Measurements from ENCODE around the gene ASTN2. TPM values are rescaled to one million over a fixed set of nuclear protein-coding genes. Genes with fewer than 3 reads are reported as not detected.

The ASTN2 gene
- total RNA-seq, 2 donors from 2014 or later = 113 to 153 TPM

DNA sequence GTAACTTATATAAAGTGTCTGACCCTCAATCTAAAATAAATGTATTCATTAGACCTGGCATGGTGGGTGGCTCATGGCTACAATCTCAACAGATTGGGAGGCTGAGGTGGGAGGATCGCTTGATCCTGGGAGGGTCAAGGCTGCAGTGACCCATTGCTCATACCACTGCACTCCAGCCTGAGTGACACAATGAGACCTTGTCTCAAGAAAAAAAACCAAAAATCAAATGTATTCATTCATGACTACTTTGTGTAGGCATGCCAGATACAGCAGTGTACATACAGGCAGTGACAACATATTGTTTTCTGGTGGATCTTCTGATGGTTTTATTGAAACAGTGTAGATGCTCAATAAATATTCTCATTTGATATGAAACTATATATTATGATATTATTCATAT is 526.8 kb downstream of the ASTN2 start:
- Histone ChIP-seq H3K27me3 (replicated peaks; ENCODE audit: insufficient read depth) (no peaks in the 10 kb centered on the region), H3K4me1 (replicated peaks) (no peaks in the 10 kb centered on the region), H3K36me3 (no peaks in the 10 kb centered on the region), H3K4me3 (no peak overlapping the region), H3K27ac (no peak overlapping the region), H3K9me3 (no peaks in the 10 kb centered on the region)
- DNase-seq (ENCODE audit: low spot score) = no peak
- no peak for TF ChIP-seq POLR2AphosphoS5 (IDR thresholded peaks at IDR 0.05)
- intact Hi-C loops (cut with DNase I) = no loop called here
- 100% methylated on average over 1 of the region's 1 CpG for WGBS

GRCh38 chr9:116883676-116884075 is 531.2 kb downstream of the ASTN2 start:
- Histone ChIP-seq H3K9me3 (no peaks in the 10 kb centered on the region), H3K4me3 (no peak overlapping the region), H3K27me3 (replicated peaks; ENCODE audit: insufficient read depth) (no peaks in the 10 kb centered on the region), H3K36me3 (no peaks in the 10 kb centered on the region), H3K27ac (no peak overlapping the region), H3K4me1 (replicated peaks) (no peaks in the 10 kb centered on the region)
- WGBS = 100% methylated on average over 1 of the region's 1 CpG
- DNase-seq (ENCODE audit: low spot score) = no peak
- intact Hi-C loops (cut with DNase I) = no loop called here
- TF ChIP-seq POLR2AphosphoS5 (IDR thresholded peaks at IDR 0.05) = no peak
- TF ChIP-seq, protein P1, sequence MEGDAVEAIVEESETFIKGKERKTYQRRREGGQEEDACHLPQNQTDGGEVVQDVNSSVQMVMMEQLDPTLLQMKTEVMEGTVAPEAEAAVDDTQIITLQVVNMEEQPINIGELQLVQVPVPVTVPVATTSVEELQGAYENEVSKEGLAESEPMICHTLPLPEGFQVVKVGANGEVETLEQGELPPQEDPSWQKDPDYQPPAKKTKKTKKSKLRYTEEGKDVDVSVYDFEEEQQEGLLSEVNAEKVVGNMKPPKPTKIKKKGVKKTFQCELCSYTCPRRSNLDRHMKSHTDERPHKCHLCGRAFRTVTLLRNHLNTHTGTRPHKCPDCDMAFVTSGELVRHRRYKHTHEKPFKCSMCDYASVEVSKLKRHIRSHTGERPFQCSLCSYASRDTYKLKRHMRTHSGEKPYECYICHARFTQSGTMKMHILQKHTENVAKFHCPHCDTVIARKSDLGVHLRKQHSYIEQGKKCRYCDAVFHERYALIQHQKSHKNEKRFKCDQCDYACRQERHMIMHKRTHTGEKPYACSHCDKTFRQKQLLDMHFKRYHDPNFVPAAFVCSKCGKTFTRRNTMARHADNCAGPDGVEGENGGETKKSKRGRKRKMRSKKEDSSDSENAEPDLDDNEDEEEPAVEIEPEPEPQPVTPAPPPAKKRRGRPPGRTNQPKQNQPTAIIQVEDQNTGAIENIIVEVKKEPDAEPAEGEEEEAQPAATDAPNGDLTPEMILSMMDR (IDR thresholded peaks at IDR 0.05) = no peak
- TF ChIP-seq POLR2A (IDR thresholded peaks at IDR 0.05) = no peak

DNA sequence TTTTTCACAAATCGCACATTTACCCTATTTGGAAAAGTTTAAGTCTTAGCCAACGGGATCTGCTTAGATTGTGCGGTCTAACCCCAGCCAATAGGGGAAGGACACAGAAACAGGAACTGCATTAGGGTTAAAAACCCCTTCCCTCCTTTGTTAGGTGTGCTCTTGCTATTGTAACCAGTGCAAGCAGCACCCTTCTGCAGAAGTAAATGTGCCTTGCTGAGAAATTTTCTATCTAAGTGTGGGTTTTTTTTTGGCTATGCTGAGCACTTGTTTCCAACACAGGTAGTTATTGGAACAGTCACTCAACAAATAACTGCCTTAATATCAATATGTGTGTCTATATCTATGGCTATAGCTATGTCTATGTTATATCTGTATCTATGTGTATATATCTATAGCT is 537.8 kb downstream of the ASTN2 start:
- no peaks in the 10 kb centered on the region for H3K36me3 ChIP-seq
- H3K27me3 ChIP-seq (replicated peaks; ENCODE audit: insufficient read depth) = no peaks in the 10 kb centered on the region
- no peaks in the 10 kb centered on the region for H3K4me1 ChIP-seq (replicated peaks)
- H3K9me3 ChIP-seq = no peaks in the 10 kb centered on the region
- H3K27ac ChIP-seq = no peak overlapping the region
- TF ChIP-seq POLR2AphosphoS5 (IDR thresholded peaks at IDR 0.05) (no peak), POLR2A (IDR thresholded peaks at IDR 0.05) (no peak)
- TF ChIP-seq, protein P1 (IDR thresholded peaks at IDR 0.05) = no peak
- 96% methylated on average over 3 of the region's 3 CpGs for WGBS
- no peak overlapping the region for H3K4me3 ChIP-seq
- intact Hi-C loops (cut with DNase I) = no loop called here
- DNase-seq (ENCODE audit: low spot score) = no peak

DNA sequence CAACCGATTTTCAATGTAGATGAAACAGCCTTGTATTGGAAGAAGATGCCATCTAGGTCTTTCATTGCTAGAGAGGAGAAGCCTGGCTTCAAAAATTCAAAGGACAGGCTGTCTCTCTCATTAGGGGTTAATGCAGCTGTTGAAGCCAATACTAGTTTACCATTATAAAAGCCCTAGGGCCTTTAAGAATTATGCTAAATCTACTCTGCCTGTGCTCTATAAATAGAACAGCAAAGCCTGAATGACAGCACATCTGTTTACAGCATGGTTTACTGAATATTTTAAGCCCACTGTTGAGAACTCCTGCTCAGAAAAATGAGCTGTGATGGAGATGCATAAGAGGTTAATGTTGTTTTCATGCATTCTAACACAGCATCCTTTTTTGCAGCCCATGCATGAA is 539.3 kb downstream of the ASTN2 start:
- H3K4me3 ChIP-seq = no peak overlapping the region
- WGBS = 68% methylated on average over 1 of the region's 1 CpG
- H3K36me3 ChIP-seq = no peaks in the 10 kb centered on the region
- no peaks in the 10 kb centered on the region for H3K27me3 ChIP-seq (replicated peaks; ENCODE audit: insufficient read depth)
- no peaks in the 10 kb centered on the region for H3K4me1 ChIP-seq (replicated peaks)
- no peak for DNase-seq (ENCODE audit: low spot score)
- TF ChIP-seq POLR2A (IDR thresholded peaks at IDR 0.05) (no peak), POLR2AphosphoS5 (IDR thresholded peaks at IDR 0.05) (no peak)
- TF ChIP-seq, protein P1 (IDR thresholded peaks at IDR 0.05) = no peak
- H3K27ac ChIP-seq = no peak overlapping the region
- intact Hi-C loops (cut with DNase I) = no loop called here
- no peaks in the 10 kb centered on the region for H3K9me3 ChIP-seq

DNA sequence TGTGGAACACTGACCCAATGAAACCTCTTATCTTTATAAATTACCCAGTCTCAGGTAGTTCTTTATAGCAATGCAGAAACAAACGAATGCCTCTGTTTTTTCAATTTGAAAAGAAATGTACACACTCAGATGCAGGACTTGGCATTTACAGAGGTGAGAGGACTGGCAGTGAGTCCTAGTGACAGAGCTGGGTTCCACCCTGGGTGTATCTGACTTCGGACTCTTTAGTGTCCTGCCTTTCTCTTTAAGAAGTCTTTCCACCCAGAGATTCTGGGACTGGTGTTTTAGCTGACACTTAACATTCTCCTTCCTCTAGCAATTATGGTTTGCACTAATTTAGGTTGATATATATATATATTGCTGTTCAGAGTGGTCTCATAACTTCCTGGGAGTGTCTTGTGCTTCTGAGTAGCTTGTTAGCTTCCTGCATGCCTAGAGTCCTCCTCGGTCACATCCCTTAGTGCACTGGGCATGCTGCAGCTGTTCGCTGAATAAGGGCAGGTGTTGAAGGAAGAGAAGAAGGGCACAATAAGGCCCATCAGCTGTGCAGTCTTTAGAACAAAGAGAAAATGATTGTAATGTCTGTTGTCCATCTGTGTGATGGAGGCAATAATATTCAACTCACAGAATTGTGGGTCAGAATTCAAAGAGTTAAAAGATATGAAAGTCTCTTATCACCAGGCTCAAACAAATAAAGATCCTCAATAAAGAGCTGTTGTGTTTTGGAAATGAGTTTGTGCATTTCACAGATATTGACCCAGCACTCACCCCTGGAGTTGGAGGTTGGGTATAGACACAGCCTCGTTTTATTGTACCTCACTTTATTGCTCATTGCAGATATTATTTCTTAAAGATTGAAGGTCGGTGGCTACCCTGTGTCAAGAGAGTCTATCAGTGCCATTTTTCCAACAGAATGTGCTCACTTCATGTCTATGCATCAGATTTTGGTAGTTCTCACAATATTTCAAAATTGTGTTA is 540.6 kb downstream of the ASTN2 start:
- intact Hi-C loops (cut with DNase I) = no loop called here
- no peak for DNase-seq (ENCODE audit: low spot score)
- Histone ChIP-seq H3K36me3 (no peaks in the 10 kb centered on the region), H3K27ac (no peak overlapping the region), H3K9me3 (no peaks in the 10 kb centered on the region), H3K4me3 (no peak overlapping the region), H3K4me1 (replicated peaks) (no peaks in the 10 kb centered on the region), H3K27me3 (replicated peaks; ENCODE audit: insufficient read depth) (no peaks in the 10 kb centered on the region)
- TF ChIP-seq, protein P1 (IDR thresholded peaks at IDR 0.05) = no peak
- TF ChIP-seq POLR2A (IDR thresholded peaks at IDR 0.05) (no peak), POLR2AphosphoS5 (IDR thresholded peaks at IDR 0.05) (no peak)
- WGBS = 72% methylated on average over 6 of the region's 6 CpGs

Measured in prostate gland (tissue), 2 donors.